Measurements from ENCODE around the gene CDC25A. TPM values are rescaled to one million over a fixed set of nuclear protein-coding genes. Genes with fewer than 3 reads are reported as not detected.
"Not testable (repeated sequence)": the region's sequence is repeated elsewhere in the genome, so short reads cannot be mapped to it uniquely, and the experiment has no call there.

CDC25A gene
- total RNA-seq (2014; rRNA removed; shearing (Covaris generic)), result 14.9 and 16.1 TPM in 2 replicates
- 18.4 and 22.1 TPM in 2 replicates for polyA plus RNA-seq (2015; cell fraction: cytosol; rRNA removed)
- 15.7 and 21.0 TPM in 2 replicates for polyA plus RNA-seq (2015; cell fraction: nucleus; rRNA removed)

DNA sequence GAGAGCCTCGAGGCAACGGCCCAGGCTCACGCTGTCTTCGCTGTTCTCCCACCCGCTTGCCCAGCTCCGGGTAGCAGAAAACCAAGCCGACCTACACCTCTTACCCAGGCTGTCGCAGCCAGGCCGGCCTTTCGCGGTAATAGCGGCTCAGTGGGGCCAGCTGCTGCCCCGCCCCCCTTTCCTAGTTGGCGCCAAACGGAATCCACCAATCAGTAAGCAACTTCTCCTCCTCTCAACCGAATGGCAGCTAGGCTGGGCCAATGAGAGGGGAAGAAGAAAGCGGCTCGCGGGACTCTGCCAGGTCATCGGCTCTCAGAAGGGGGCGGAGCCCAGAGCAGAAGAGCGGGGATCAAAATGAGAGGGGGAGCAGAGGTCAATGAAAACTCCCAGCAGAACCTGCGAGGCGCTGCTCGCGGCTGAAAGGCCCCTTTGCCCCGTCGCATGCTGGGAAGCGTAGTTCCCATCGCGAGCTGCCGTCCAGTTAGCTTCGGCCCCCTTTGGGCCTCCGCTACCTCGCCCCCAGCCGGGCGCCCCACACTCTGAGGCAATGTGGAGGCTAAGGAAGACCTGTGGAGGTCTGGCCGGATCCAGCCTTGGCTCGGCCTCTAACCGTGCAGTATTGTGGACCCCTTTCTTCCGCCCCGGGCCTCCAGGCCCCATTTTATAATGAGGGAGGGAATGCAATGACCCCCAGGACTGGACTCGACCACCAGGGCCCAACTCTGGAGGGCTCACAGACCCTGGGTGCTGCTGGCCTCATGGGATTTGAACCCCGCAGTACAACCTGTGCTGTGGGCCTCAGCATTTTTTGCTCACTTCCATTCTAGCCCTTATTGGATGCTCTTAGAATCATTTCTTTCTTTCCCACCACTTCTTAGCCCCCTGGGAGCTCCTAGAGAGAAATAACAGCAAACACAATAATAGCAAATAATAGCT lies at the start of gene CDC25A:
Gene CDC25A (minus strand): TSS at position 152 of the 936 bp plus-strand sequence. CDS start 470 bp downstream, outside the sequence.
- DNase-seq (ENCODE audit: low read depth, low spot score), result peak; percentile 99
- in situ Hi-C loops (cut with HindIII; ENCODE audit: low pct_unique_long_range_greater_than_20kb, low sequenced_read_pairs), result no loop called here

DNA sequence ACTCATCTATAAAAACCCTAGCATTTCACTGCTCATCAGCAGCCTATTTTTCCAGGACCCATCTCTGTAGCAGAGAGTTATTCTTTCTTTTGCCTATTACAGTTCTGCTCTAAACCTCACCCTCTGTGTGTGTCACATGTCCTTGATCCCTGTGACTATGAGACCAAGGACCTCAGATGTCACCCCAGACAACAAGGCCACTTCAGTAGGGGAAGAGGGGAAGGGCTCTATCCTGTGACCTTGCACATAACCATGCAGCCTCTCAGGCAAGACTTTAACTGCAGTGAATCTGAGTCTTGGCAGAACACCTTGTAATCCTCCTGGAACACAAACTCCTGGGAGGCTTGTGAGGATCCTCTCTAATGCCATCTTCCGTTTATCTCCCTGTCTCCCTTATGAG lies 48.3 kb upstream of the CDC25A start:
- DNase-seq (ENCODE audit: low read depth, low spot score), result peak; percentile 33
- in situ Hi-C loops (cut with HindIII; ENCODE audit: low pct_unique_long_range_greater_than_20kb, low sequenced_read_pairs), result no loop called here

DNA sequence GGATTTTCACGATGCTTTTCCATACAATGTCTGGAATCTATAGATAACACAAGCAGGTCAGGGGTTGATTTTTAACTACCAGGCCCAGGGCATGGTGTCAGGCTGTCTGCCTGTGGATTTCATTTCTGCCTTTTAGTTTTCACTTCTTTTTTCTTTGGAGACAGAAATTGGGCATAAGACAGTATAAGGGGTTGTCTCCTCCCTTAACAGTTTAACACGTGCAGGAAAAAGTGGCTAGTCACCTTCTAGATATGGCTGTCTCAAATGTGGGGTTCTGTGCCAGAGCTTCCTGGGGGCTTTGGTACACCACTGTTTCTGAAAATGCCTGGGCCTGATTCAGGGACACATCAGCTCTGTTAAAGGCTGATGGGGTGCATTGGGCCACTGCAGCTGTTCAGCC lies 45.3 kb upstream of the CDC25A start:
- DNase-seq (ENCODE audit: low read depth, low spot score), result no peak
- in situ Hi-C loops (cut with HindIII; ENCODE audit: low pct_unique_long_range_greater_than_20kb, low sequenced_read_pairs), result no loop called here

DNA sequence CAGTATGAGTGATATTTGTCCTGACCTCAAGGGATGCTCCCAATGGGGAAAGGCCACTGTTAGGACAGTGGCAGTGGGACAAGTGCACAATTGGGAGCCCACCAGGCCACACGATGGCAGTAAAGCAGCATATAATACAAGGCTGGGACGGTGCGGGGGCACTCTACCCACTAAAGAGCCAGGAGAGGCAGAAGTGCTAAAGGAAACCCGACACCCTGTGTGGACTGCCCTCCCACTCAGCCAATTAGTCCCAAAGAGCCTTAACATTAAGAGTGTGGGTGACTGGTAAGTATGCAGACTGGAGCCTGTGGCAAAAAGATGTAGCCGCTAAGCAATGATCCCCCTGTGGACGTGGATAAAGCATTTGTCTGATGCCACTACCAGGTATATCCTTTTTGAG lies 44.5 kb upstream of the CDC25A start:
- peak; percentile 77 for DNase-seq (ENCODE audit: low read depth, low spot score)
- in situ Hi-C loops (cut with HindIII; ENCODE audit: low pct_unique_long_range_greater_than_20kb, low sequenced_read_pairs), result no loop called here

DNA sequence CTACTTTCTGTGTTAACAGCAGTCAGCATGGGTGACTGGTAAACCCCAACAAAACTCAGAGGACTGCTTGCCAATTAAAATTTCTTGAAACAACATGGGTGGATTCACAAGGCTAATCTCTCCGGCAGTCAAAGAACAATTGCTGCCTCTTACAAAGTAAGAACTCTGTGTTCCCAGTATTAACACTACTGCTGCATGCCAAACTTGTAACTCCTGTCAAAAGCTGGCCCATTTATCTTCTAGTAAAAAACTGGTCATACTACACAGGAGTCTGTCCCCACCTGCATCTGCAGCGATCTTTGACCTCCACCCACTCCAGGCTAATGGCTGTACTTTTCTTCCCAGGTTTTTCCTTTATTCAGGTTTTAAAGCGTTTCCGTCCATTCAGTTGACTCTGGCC lies 44.0 kb upstream of the CDC25A start:
- in situ Hi-C loops (cut with HindIII; ENCODE audit: low pct_unique_long_range_greater_than_20kb, low sequenced_read_pairs), result no loop called here
- no peak for DNase-seq (ENCODE audit: low read depth, low spot score)

DNA sequence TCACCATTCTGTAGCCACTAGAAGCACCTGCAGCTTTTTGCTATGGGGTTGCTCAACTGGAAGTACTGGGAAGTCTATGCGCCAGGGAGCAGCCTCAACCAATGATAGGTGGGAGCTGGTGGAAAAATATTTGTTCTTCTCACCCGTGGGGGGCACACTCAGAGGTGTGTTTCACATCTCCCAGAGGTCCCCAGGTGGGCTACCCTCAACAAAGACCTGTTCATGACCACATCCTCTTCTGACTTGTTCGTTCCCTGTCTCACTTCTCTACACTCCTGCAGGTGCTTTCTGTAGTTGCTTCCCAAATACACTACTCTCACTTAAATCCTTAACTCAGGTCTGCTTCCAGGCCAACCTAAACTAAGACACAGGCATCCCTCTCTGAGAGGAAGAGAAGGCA lies 38.7 kb upstream of the CDC25A start:
- no peak for DNase-seq (ENCODE audit: low read depth, low spot score)
- in situ Hi-C loops (cut with HindIII; ENCODE audit: low pct_unique_long_range_greater_than_20kb, low sequenced_read_pairs), result no loop called here

DNA sequence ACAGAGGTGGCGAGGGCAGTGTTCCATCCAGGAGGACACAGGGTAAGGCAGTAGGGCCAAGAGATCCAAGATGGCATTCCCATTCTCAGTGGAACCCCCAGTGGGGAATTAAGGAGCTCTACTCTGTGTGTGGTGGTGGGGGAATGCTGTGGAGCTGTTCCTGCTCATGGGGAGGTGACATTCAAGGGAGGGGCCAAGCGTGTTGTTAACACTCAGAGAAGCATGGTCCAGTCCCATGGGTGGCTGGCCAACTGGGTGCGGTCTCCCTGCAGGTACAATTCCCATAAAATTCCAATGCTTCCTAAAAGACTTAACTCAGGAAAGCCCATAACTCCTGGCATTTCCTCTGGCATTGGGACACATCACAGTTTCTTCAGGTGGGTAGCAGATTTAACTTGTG lies 37.4 kb upstream of the CDC25A start:
- in situ Hi-C loops (cut with HindIII; ENCODE audit: low pct_unique_long_range_greater_than_20kb, low sequenced_read_pairs), result no loop called here
- no peak for DNase-seq (ENCODE audit: low read depth, low spot score)

DNA sequence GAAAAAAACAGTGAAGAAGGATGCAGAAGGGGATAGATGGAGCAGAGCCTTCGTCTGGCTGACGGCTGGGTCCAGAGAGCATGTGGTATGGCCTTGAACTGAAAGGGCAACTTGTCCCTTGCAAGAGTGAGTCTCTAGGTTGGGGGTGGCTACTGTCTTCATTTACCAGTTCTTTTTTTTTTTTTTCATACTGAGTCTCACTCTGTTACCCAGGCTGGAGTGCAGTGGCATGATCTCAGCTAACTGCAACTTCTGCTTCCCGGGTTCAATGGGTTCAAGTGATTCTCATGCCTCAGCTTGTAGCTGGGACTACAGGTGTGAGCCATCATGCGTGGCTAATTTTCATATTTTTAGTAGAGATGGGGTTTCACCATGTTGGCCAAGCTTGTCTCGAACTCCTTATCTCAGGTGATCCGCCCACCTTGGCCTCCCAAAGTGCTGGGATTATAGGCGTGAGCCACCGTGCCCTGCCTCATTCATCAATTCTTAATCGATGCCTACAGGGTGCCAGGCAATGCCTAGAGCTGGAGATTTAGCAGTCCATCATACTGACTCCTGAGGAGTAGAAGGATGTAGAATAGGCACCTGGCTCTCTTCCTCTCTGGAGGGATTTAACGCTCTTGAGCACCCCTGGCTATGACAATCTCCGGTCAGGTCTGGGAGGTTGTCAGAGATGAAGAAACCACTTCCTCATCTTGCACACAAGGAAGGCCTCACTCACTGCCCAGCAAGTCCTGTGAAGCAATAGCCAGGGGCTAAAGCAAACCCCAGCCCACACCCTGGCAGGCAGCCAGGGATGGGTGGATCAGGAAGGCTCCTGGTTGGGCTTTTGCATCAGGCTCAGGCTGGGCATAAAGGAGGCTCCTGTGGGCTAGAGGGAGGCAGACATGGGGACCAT lies 34.6 kb upstream of the CDC25A start, which contains the start of gene CAMP:
Gene CAMP (plus strand): TSS at position 880 of the 898 bp plus-strand sequence. CDS start 17 bp downstream, at position 897.
- peak; percentile 83 for DNase-seq (ENCODE audit: low read depth, low spot score)

DNA sequence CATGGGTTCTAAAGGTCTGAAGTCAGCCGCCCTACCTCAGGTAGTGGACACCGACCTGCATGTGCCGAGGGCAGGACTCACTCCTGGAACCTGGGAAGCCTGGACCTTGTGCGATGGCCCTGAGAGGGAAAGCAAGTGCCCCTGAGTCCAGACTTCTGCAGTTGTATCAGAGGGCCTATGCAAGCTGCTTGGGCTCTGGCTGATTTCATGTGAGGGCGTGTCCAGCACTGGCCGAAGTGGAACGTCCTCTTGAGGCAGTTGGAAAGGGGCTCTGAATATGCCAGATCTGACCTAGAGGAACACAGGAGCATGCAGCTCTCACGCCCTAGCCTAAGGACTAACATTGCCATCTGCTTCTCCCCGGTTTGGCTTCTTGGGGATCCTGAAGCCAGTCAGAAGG lies 32.5 kb upstream of the CDC25A start:
- in situ Hi-C loops (cut with HindIII; ENCODE audit: low pct_unique_long_range_greater_than_20kb, low sequenced_read_pairs), result no loop called here
- DNase-seq (ENCODE audit: low read depth, low spot score), result no peak

More for the DNA sequence above, 34.6 kb upstream of the CDC25A start, which contains the start of gene CAMP:
- in situ Hi-C loops (cut with HindIII; ENCODE audit: low pct_unique_long_range_greater_than_20kb, low sequenced_read_pairs), result no loop called here

DNA sequence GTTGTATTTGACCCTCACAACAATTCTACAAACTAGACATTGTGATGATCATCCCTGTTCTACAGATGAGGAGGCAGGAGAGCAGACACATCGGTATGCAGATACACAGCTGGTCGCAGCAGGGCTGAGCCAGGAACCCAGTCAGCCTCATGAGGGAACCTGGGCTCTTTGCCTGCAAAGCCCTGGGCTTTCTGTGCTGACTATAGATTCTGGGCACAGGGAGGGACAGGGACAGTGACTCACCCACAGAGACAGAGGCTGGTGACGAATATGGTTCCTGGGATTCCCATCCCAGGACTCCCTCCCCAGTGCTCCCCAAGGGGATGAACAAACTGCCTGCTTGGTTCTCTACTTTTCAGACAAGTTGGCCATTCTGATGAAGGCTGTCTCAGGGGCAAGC lies 31.3 kb upstream of the CDC25A start:
- DNase-seq (ENCODE audit: low read depth, low spot score), result no peak
- in situ Hi-C loops (cut with HindIII; ENCODE audit: low pct_unique_long_range_greater_than_20kb, low sequenced_read_pairs), result no loop called here

DNA sequence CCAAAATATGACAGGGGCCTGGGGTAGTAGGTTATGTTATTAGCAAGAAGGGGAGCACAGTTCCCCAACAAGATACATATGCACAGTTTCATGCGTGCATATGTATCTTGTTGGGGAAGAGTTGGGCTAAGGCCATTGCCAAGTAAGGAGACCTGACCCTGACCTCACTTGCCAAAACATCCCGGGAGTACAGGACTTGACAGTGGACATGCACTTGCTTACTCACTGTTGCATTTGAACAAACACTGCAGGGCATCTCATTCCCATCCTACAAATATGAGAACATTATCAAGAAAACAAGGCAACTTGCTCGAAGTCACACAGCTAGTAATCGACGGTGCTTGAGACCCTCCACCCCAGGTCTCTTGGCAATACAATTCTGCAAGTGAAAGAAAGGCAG lies 30.3 kb upstream of the CDC25A start:
- no peak for DNase-seq (ENCODE audit: low read depth, low spot score)
- in situ Hi-C loops (cut with HindIII; ENCODE audit: low pct_unique_long_range_greater_than_20kb, low sequenced_read_pairs), result no loop called here

DNA sequence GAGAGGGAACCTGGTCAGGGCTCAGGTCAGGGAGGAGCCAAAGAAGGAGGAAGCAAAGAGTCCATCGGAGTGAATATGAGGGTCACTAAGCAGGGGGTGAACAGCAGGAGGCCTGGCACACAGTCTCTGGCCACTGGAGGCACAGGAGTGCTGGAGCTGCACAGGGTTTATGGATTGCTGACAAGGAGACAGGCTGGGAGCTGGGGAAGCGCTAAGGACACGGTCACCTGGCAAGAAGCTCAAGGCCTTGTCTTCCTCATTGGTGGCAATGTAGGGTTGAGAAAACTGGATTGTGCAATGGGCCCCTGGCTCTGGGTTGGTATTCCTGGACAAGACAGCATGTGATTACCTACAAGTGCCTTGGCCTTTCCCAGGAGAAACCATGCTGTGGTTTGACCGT lies 29.2 kb upstream of the CDC25A start:
- in situ Hi-C loops (cut with HindIII; ENCODE audit: low pct_unique_long_range_greater_than_20kb, low sequenced_read_pairs), result no loop called here
- no peak for DNase-seq (ENCODE audit: low read depth, low spot score)

DNA sequence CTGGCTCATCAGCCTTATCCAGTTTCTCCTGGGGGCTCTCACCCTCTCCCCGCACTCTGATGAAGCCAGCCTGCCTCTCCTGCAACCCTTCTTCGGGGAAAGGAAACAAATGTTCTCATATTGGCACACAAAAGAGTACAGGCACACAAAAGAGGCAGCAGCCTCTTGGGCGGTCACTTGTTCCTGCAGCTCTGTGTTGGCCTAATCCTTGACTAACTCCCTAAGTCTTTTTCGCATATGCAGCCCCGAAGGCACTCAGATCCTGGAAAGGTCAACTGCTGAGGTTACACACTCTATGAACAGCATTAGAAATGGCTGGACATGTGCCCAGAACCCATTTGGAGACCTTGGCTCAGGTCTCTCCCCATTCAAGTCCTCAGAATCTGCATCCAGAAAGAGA lies 27.7 kb upstream of the CDC25A start:
- in situ Hi-C loops (cut with HindIII; ENCODE audit: low pct_unique_long_range_greater_than_20kb, low sequenced_read_pairs), result no loop called here
- DNase-seq (ENCODE audit: low read depth, low spot score), result no peak

DNA sequence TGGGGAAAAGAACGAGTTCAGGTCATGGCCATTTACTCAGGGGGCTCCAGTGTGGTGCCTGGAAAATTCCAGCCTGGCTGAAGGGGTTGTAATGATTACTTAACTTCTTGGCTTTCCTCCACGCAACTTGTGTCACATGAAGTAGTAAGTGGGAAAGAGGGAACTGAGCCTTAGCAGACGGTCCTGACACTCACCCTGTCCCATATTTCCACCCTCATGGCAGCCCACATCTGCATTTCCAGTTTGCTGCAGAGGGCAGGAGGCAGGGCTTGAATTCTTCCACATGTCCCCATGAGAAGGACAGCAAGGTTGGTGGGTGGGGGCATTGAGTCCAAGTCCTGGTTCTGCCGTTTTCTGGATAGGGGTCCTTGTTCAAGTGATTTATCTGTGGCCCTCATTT lies 27.2 kb upstream of the CDC25A start:
- in situ Hi-C loops (cut with HindIII; ENCODE audit: low pct_unique_long_range_greater_than_20kb, low sequenced_read_pairs), result no loop called here
- DNase-seq (ENCODE audit: low read depth, low spot score), result no peak

DNA sequence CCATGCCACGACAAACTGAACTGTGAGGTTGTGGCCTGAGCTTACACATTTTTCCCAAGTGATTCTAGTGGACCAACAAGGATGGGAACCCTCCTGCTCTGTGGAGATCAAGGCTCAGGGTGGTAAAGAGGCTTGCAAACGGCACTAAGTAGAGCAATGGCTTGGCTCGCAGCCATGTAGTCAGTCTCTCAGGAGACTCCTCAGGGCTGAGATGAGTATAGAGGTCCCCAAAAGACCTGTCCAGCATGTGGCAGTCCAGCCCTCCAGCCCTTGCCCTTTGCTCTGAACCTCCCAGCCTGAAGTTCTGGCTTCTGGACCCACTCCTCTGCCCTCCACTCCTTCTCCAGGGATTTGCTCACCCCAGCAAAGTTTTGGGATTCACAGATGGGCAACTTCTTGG lies 26.8 kb upstream of the CDC25A start:
- in situ Hi-C loops (cut with HindIII; ENCODE audit: low pct_unique_long_range_greater_than_20kb, low sequenced_read_pairs), result no loop called here
- no peak for DNase-seq (ENCODE audit: low read depth, low spot score)

DNA sequence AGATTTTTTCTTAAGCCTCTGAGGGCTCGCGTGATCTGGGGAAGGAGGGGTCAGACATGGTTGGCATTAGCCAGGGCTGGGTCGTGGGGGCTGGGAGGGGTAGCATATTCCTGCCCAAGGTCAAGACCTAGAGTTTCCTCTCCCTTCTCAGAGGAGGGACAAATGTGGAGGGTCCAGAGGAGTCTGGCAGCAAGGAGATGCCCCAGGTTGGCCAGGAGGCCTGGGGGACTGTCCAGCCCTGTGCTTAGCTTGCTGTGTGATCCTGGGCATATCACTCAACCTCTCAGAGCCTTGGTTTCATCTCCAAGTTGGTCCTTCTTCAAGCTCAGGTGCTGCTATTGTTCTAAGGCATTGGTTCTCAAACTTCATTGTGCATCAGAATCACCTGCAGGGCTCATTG lies 26.0 kb upstream of the CDC25A start:
- DNase-seq (ENCODE audit: low read depth, low spot score), result no peak
- in situ Hi-C loops (cut with HindIII; ENCODE audit: low pct_unique_long_range_greater_than_20kb, low sequenced_read_pairs), result no loop called here

DNA sequence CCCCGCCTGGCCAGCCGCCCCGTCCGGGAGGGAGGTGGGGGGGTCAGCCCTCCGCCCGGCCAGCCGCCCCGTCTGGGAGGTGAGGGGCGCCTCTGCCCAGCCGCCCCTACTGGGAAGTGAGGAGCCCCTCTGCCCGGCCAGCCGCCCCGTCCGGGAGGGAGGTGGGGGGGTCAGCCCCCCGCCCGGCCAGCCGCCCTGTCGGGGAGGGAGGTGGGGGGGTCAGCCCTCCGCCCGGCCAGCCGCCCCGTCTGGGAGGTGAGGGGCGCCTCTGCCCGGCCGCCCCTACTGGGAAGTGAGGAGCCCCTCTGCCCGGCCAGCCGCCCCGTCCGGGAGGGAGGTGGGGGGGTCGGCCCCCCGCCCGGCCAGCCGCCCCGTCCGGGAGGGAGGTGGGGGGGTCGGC lies 23.6 kb upstream of the CDC25A start:
- DNase-seq (ENCODE audit: low read depth, low spot score); in situ Hi-C loops (cut with HindIII; ENCODE audit: low pct_unique_long_range_greater_than_20kb, low sequenced_read_pairs): not testable (repeated sequence)

DNA sequence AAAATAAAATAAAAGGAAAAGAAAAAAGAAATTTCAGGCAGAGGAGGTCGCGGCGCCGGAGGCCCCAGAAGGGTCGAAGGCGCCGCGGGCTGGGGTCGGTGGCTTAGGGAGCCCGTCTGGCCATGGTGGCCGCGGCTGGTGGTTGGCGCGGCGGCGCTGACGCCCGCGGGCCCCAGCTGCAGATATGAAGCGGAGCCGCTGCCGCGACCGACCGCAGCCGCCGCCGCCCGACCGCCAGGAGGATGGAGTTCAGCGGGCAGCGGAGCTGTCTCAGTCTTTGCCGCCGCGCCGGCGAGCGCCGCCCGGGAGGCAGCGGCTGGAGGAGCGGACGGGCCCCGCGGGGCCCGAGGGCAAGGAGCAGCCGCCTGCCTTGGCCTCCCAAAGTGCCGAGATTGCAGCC lies 22.3 kb upstream of the CDC25A start:
- DNase-seq (ENCODE audit: low read depth, low spot score); in situ Hi-C loops (cut with HindIII; ENCODE audit: low pct_unique_long_range_greater_than_20kb, low sequenced_read_pairs): not testable (repeated sequence)
